Upper lobe of left lung (tissue), 4 donors: ENCODE results near the gene WNT9B.

Experiments
- CTCF ChIP-seq, 6 experiments: fragments of 450-650 bp in 4 of 6; fragments of 200-600 bp in 2 of 6; sonication (generic) in 2 of 6; IDR thresholded peaks; one replicate each; pipeline ENCODE4 v1.5.1; 2016 to 2019; ENCODE audit warnings: antibody characterized with exemption in 6 of 6
- POLR2AphosphoS5 ChIP-seq, 2 donors: sonication (generic); formaldehyde crosslinking; IDR thresholded peaks; one replicate each; pipeline ENCODE4 v1.5.1; 2017; ENCODE audit warnings: antibody characterized with exemption in 2 of 2

GRCh38 chr17:46818316-46818928 is 33.0 kb upstream of the WNT9B start, which contains the start of gene WNT3:
- no peak for TF ChIP-seq POLR2AphosphoS5 (IDR thresholded peaks at IDR 0.05)
- TF ChIP-seq CTCF (IDR thresholded peaks at IDR 0.05), result no peak
